ENCODE measurements around the gene CLRN3. TPM values are rescaled to one million over a fixed set of nuclear protein-coding genes. Genes with fewer than 3 reads are reported as not detected.

The CLRN3 gene
- total and polyA plus RNA-seq, 9 of the 15 experiments (the other 6 are each of a cell fraction or from before 2014, with no cell fraction given), result not detected

- ChIA-PET POLR2A (no interaction called here), CTCF (ENCODE audit: low intra/inter-chr PET ratio) (no interaction called here)
- FAIRE-seq, result no peak
- WGBS (ENCODE audit: insufficient coverage, low coverage, missing lambda C conversion rate), result 6% methylated on average over 6 of the region's 10 CpGs
- no peaks in the 10 kb centered on the region for H3K9me1 ChIP-seq (ENCODE audit: control insufficient read depth, insufficient read depth, low read length)
- no peaks in the 10 kb centered on the region for H3K9me3 ChIP-seq (replicated peaks; ENCODE audit: control insufficient read depth, insufficient read depth, low read depth, low read length)
- H3K79me2 ChIP-seq (ENCODE audit: control insufficient read depth, insufficient read depth, low read length), result no peaks in the 10 kb centered on the region
- in situ Hi-C loops (cut with MboI), result no loop called here
- H3K36me3 ChIP-seq (ENCODE audit: control insufficient read depth, insufficient read depth, low read length), result no peaks in the 10 kb centered on the region
- H3K4me3 ChIP-seq, result no peak overlapping the region
- no peaks in the 10 kb centered on the region for H4K20me1 ChIP-seq (replicated peaks; ENCODE audit: control insufficient read depth, insufficient read depth, low read length)
- H3K27me3 ChIP-seq (ENCODE audit: control insufficient read depth in 2 of 2, insufficient read depth in 2 of 2, low read length in 2 of 2), result no peaks in the 10 kb centered on the region
- TF ChIP-seq ZNF584 (CRISPR knock-in tag; IDR thresholded peaks at IDR 0.05; ENCODE audit: low read depth) (no peak), CUX1 (CRISPR knock-in tag; IDR thresholded peaks at IDR 0.05) (no peak), ZNF277 (CRISPR knock-in tag; IDR thresholded peaks at IDR 0.05; ENCODE audit: borderline replicate concordance) (no peak), ZBTB12 (CRISPR knock-in tag; IDR thresholded peaks at IDR 0.05) (no peak), ZBTB9 (CRISPR knock-in tag; IDR thresholded peaks at IDR 0.05) (no peak), BRF1 (IDR thresholded peaks at IDR 0.05; ENCODE audit: borderline replicate concordance, extremely low read depth, insufficient read length) (no peak), STAT5B (CRISPR knock-in tag; IDR thresholded peaks at IDR 0.05) (no peak), NR2C1 (IDR thresholded peaks at IDR 0.05) (no peak), NR2C1 (tag; IDR thresholded peaks at IDR 0.05) (no peak), POLR2B (IDR thresholded peaks at IDR 0.05; ENCODE audit: low read depth, partially characterized antibody) (no peak), CCNT2 (IDR thresholded peaks at IDR 0.05; ENCODE audit: borderline replicate concordance, extremely low read depth, insufficient read length, low read depth, low read length) (no peak), RCOR1 (IDR thresholded peaks at IDR 0.05; ENCODE audit: borderline replicate concordance in 1 of 2, low read depth in 2 of 2, low read length in 2 of 2) (no peak), MCM7 (IDR thresholded peaks at IDR 0.05) (no peak)
- no peak overlapping the region for H3K9ac ChIP-seq (ENCODE audit: insufficient read depth in 1 of 2, low read depth in 2 of 2, low read length in 2 of 2)
- no peak for ATAC-seq
- no peak overlapping the region for H2AFZ ChIP-seq (ENCODE audit: low read depth, low read length)
- no peak for DNase-seq (ENCODE audit: extremely low read depth in 1 of 4, low spot score in 3 of 4)
- H3K4me1 ChIP-seq (replicated peaks in 1 of 2; ENCODE audit: control insufficient read depth in 2 of 2, insufficient read depth in 2 of 2, low read length in 2 of 2), result no peaks in the 10 kb centered on the region
- H3K4me2 ChIP-seq (ENCODE audit: insufficient read depth, low read length), result no peak overlapping the region
- no peak overlapping the region for H3K27ac ChIP-seq (ENCODE audit: extremely low read depth, low read depth, low read length)
- intact Hi-C loops (cut with micrococcal nuclease), result loop anchor here (2.0 kb wide), 1 partner anchor 1873 kb away; no protein-coding TSS in a partner anchor
- no TSS peak for BruUV-seq (replicated peaks)
Observed at GRCh38 chr10:127855976-127856375, 36.8 kb downstream of the CLRN3 start.
